Inferior parietal cortex (tissue), 1 donor: ENCODE results near the gene DEGS1.
"Not testable (repeated sequence)": the region's sequence is repeated elsewhere in the genome, so short reads cannot be mapped to it uniquely, and the experiment has no call there.

Source experiments
- DNase-seq: peaks from one replicate; pipeline ENCODE4 v3.0.0-alpha.2; 2016; ENCODE audit errors: extremely low spot score

DEGS1 gene

GRCh38 chr1:224180783-224181452 is 2.1 kb upstream of the DEGS1 start:
- DNase-seq, result no peak

GRCh38 chr1:224181453-224181810 is 1.6 kb upstream of the DEGS1 start:
- DNase-seq, result no peak

DNA sequence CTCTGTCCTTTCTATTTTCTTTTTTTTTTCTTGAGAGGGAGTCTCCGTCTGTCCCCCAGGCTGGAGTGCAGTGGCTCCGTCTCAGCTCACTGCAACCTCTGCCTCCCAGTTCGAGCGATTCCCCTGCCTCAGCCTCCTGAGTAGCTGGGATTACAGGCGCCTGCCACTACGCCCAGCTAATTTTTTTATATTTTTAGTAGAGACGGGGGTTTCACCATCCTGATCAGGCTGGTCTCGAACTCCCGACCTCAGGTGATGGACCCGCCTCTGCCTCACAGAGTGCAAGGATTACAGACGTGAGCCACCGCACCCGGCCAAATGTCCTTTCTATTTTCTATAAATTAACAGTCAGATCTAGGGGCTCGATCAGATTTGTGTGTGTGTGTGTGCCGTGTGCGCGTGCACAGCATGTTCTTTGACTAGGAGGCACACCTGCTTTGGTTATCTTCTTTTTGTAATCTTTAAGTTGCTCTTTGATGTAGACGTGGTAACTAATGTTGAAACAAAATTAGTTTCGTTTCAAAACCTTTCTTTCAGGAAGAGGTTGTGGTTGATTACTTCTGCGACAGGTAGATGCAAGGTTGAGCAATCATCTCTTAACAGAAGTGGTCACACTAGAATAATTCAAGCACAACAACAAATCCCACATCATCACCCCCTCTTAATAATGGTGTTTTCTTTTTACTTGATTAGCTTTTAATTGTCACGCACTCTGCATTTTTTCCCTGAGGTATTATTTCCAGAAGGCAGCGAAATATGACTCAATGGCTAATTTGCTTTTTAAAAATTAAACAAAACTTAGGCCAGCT is 779 bp upstream of the DEGS1 start:
- DNase-seq, result no peak

- peak; percentile 63 for DNase-seq
Measured at GRCh38 chr1:224183591-224184312, 712 bp downstream of the DEGS1 start.

GRCh38 chr1:224185208-224185607 is 2.2 kb downstream of the DEGS1 start:
- DNase-seq, result no peak

GRCh38 chr1:224188286-224188685 is 5.2 kb downstream of the DEGS1 start:
- no peak for DNase-seq

- no peak for DNase-seq
Measured at GRCh38 chr1:224189561-224189960, 6.5 kb downstream of the DEGS1 start.

DNA sequence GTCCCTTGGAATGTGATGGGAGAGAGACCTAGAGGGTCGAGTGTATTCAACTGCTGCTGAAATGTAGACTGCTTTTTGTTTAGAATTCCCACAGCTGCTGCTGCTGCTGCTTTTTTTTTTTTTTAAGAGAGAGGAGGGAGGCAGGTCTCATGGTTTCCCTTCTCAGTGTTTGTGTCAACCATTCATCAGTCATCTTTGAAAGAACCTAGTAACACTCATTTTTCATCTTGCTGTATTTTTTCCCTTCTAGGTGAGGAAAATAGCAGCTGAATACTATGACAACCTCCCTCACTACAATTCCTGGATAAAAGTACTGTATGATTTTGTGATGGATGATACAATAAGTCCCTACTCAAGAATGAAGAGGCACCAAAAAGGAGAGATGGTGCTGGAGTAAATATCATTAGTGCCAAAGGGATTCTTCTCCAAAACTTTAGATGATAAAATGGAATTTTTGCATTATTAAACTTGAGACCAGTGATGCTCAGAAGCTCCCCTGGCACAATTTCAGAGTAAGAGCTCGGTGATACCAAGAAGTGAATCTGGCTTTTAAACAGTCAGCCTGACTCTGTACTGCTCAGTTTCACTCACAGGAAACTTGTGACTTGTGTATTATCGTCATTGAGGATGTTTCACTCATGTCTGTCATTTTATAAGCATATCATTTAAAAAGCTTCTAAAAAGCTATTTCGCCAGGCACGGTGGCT is 9.2 kb downstream of the DEGS1 start:
- no peak for DNase-seq

DNA sequence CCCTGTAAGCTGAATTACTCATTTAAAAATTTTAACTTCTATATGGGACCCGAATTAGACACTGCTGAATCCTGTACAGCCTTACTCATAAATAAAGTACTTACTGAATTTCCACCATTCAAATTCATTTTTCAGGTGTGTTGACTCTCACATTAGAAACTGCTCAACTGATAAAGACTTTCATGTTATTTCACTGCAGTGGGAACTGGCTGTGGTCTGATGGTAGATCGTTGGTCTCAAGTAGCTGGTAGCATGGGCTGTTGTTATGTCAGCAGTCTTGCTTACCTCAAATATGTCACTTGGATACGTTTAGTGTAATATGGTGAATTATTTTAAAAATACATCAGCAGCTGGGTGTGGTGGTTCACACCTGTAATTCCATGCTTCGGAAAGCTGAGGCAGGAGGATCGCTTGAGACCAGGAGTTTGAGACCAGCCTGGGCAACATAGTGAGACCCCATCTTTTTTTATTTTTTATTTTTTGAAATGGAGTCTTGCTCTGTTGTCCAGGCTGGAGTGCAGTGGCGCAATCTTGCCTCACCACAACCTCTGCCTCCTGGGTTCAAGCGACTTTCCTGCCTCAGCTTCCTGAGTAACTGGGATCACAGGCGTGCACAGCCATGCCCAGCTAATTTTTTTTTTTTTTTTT is 10.4 kb downstream of the DEGS1 start:
- DNase-seq, result no peak

GRCh38 chr1:224196813-224197600 is 14.0 kb downstream of the DEGS1 start:
- DNase-seq, result no peak

GRCh38 chr1:224198572-224198971 is 15.5 kb downstream of the DEGS1 start:
- DNase-seq, result no peak

- DNase-seq, result no peak
Measured at GRCh38 chr1:224199679-224200078, 16.6 kb downstream of the DEGS1 start.

DNA sequence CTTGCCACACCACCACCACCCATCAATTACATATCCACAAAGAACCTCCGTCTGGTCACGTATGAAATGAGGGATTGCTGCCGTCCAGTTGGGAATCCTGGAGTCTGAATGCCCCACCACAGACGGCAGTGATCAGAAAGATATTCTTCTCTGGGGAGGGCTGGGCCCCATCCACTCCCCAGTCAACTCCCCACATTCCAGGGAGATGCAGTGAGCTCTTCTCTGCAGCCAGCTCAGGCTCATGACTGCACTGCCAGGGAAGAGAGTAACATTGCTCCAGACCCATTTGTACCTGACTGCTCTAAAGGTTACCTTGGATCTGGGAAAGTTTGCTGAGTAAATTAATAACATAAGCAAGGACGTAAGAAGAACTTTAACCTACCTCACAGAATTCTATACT is 18.3 kb downstream of the DEGS1 start:
- no peak for DNase-seq

- no peak for DNase-seq
Measured at GRCh38 chr1:224201853-224202252, 18.8 kb downstream of the DEGS1 start.

DNA sequence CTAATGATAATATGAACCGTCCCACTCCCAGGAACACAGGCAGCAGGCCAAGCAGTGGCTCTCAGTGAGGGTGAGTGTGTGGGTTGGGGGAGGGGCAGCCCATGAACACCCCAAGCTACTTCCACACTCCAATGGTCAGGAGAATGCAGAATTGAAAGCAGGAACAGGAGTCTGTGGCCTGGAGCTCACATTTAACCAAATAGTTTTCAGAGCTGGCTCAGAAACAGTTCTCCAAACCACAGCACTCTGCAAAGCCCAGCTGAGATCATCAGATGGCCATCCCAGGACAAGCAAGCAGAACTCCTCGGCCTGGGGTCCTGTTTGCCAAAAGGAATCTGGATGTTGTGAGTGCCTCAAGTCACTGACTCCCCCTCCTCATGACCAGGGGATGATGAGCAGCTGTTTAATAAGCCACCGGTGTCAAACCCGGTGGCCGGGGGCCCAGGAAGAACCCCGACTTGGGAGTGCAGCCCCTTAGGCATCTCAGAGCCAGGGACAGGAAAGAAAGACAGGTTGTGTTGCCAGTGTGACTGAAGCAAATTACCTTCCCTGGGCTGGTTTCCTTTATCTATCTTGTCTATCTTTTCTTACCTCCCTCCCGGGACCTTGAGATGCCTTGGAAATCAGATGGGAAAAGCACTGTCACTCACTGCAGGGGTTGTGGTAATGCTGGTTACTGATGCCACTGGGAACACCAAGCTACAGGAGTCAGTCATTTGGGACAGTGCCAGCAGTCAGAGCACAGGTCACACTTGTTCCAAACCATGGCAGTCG is 20.4 kb downstream of the DEGS1 start:
- no peak for DNase-seq

DNA sequence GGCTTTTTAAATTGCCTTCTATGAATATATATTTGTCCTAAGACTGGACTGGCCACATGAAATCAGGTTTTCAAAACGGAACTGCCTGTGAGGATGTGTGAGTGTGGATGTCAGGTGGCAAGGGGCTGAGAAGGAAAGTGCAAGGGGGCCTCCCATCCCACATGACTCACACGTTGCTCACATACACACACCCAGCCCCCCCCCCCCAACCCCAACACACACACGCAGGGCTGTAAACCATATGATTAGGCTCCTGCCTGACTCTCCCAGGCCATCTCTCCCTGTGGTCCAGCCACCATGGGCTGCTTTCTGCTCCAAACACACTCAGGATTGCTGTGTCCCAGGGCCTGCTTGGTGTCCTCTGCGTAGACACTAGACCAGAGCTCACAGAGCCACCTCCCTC is 22.4 kb downstream of the DEGS1 start:
- no peak for DNase-seq

DNA sequence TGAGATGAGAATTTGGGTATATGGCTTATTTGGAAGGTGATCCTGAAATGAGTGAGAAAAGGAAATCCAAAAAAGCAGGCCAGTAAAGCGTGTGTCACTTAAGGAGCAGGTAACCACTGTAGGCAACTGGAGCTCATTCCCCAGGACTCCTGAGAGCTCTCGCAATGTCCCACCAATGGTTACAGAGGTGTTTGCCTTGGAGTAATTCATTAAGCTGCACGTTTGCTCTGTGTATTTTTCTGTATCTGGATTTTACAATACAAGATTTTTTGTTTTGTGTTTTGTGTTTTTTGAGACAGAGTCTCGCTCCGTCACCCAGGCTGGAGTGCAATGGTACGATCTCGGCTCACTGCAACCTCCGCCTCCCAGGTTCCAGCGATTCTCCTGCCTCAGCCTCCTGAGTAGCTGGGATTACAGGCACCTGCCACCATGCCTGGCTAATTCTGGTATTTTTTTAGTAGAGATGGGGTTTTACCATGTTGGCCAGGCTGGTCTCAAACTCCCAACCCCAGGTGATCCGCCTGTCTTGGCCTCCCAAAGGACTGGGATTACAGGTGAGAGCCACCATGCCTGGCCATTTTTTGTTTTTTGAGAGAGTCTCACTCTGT is 23.0 kb downstream of the DEGS1 start:
- not testable (repeated sequence) for DNase-seq

GRCh38 chr1:224211206-224211962 is 28.3 kb downstream of the DEGS1 start:
- no peak for DNase-seq

- DNase-seq, result no peak
Measured at GRCh38 chr1:224212618-224213061, 29.6 kb downstream of the DEGS1 start.
